Esophagus squamous epithelium (tissue), 5 donors: ENCODE data around the gene PTPRZ1. TPM values are rescaled to one million over a fixed set of nuclear protein-coding genes. Genes with fewer than 3 reads are reported as not detected.

ENCODE experiments used
- DNase-seq: peaks from one replicate; lab custom pipeline; 2025; lab: John Stamatoyannopoulos, UW
- H3K27ac ChIP-seq, 4 donors: fragments of 200-600 bp; sonication (generic); one replicate each; pipeline ENCODE4 v1.5.1; 2016 to 2019; ENCODE audit warnings: mild to moderate bottlenecking in 1 of 4
- H3K27me3 ChIP-seq, 4 donors: fragments of 200-600 bp; sonication (generic); 1 replicate in 3 of 4; 2 replicates in 1 of 4; pipeline versions ENCODE4 v1.5.1 to v1.6.0; 2017 to 2021; ENCODE audit warnings: antibody characterized with exemption in 1 of 4
- H3K36me3 ChIP-seq, 3 donors: fragments of 200-600 bp; sonication (generic); one replicate each; pipeline ENCODE4 v1.5.1; 2016 to 2019
- H3K4me1 ChIP-seq, 3 donors: fragments of 200-600 bp; sonication (generic); one replicate each; pipeline ENCODE4 v1.5.1; 2017 to 2019
- H3K4me3 ChIP-seq, 4 donors: fragments of 200-600 bp; sonication (generic); 1 replicate in 3 of 4; 2 replicates in 1 of 4; pipeline ENCODE4 v1.5.1; 2016 to 2019; ENCODE audit warnings: mild to moderate bottlenecking in 2 of 4, moderate library complexity in 1 of 4
- H3K9me3 ChIP-seq, 3 donors: fragments of 200-600 bp; sonication (generic); one replicate each; pipeline ENCODE4 v1.5.1; 2016 to 2019
- CTCF ChIP-seq, 6 experiments: fragments of 450-650 bp in 4 of 6; fragments of 200-600 bp in 2 of 6; sonication (generic) in 2 of 6; IDR thresholded peaks; one replicate each; pipeline ENCODE4 v1.5.1; 2016 to 2019; ENCODE audit warnings: antibody characterized with exemption in 6 of 6, mild to moderate bottlenecking in 4 of 6, moderate library complexity in 4 of 6
- POLR2A ChIP-seq, 4 donors: fragments of 450-650 bp; IDR thresholded peaks; one replicate each; pipeline ENCODE4 v1.6.1; 2017; ENCODE audit warnings: antibody characterized with exemption in 4 of 4, mild to moderate bottlenecking in 4 of 4, moderate library complexity in 3 of 4
- WGBS, 2 donors: methylation state at CpG; one replicate each; pipeline ENCODE4 v1.1.5; 2018; 5-methylcytosine and 5-hydroxymethylcytosine counted together
- intact Hi-C: fragments of 100-400 bp; cut with DNase I; formaldehyde crosslinking; loops from one replicate; pipeline ENCODE4 v1.15.0; 2022
- total RNA-seq, 4 donors: library from RNA; depleted of rRNA; stranded (reverse); fragments of >200 nt; gene quantifications; one replicate each; pipeline ENCODE4 v1.1.0, GENCODE V29; 2016
- donor health status: DM: yes; HTN: yes; CAD: no.

The PTPRZ1 gene
- total RNA-seq, 4 donors from 2014 or later, result 11.0 to 58.4 (median 44.9) TPM

GRCh38 chr7:121885166-121885920 lies 12.4 kb downstream of the PTPRZ1 start:
- no peak for TF ChIP-seq POLR2A (IDR thresholded peaks at IDR 0.05)
- TF ChIP-seq CTCF (IDR thresholded peaks at IDR 0.05), result no peak
- Histone ChIP-seq H3K9me3 (no peaks in the 10 kb centered on the region), H3K36me3 (no peaks in the 10 kb centered on the region), H3K4me3 (no peak overlapping the region), H3K27me3 (no peaks in the 10 kb centered on the region), H3K4me1 (no peaks in the 10 kb centered on the region), H3K27ac (no peak overlapping the region)
- no peak for DNase-seq
- intact Hi-C loops, result no loop called here
- 71 to 86% methylated on average over 4 of the region's 4 CpGs for WGBS, 2 donors

- H3K27ac ChIP-seq, result no peak overlapping the region
- no peak overlapping the region for H3K4me3 ChIP-seq
- no peaks in the 10 kb centered on the region for H3K9me3 ChIP-seq
- DNase-seq, result no peak
- intact Hi-C loops, result no loop called here
- H3K36me3 ChIP-seq, result no peaks in the 10 kb centered on the region
- TF ChIP-seq CTCF (IDR thresholded peaks at IDR 0.05) (no peak), POLR2A (IDR thresholded peaks at IDR 0.05) (no peak)
- H3K4me1 ChIP-seq, result no peaks in the 10 kb centered on the region
- H3K27me3 ChIP-seq, result no peaks in the 10 kb centered on the region
- 78 to 86% methylated on average over 6 of the region's 6 CpGs for WGBS, 2 donors
These were observed 14.7 kb downstream of the PTPRZ1 start for GRCh38 chr7:121887634-121888033.

GRCh38 chr7:121890833-121891232 lies 17.9 kb downstream of the PTPRZ1 start:
- no peak overlapping the region for H3K4me3 ChIP-seq
- no peaks in the 10 kb centered on the region for H3K9me3 ChIP-seq
- TF ChIP-seq CTCF (IDR thresholded peaks at IDR 0.05) (no peak), POLR2A (IDR thresholded peaks at IDR 0.05) (no peak)
- WGBS, 2 donors, result 63 to 75% methylated on average over 2 of the region's 2 CpGs
- no peaks in the 10 kb centered on the region for H3K27me3 ChIP-seq
- no peaks in the 10 kb centered on the region for H3K4me1 ChIP-seq
- DNase-seq, result no peak
- no peak overlapping the region for H3K27ac ChIP-seq
- H3K36me3 ChIP-seq, result no peaks in the 10 kb centered on the region
- intact Hi-C loops, result no loop called here

- 70 to 73% methylated on average over 2 of the region's 2 CpGs for WGBS, 2 donors
- Histone ChIP-seq H3K9me3 (no peaks in the 10 kb centered on the region), H3K4me3 (no peak overlapping the region), H3K36me3 (no peaks in the 10 kb centered on the region), H3K27me3 (no peaks in the 10 kb centered on the region), H3K4me1 (no peaks in the 10 kb centered on the region), H3K27ac (no peak overlapping the region)
- DNase-seq, result no peak
- TF ChIP-seq POLR2A (IDR thresholded peaks at IDR 0.05) (no peak), CTCF (IDR thresholded peaks at IDR 0.05) (no peak)
- intact Hi-C loops, result no loop called here
These were observed 18.8 kb downstream of the PTPRZ1 start for GRCh38 chr7:121891731-121892130.

GRCh38 chr7:121901026-121901425 lies 28.1 kb downstream of the PTPRZ1 start:
- no peaks in the 10 kb centered on the region for H3K36me3 ChIP-seq
- no peaks in the 10 kb centered on the region for H3K27me3 ChIP-seq
- TF ChIP-seq CTCF (IDR thresholded peaks at IDR 0.05), result no peak
- TF ChIP-seq POLR2A (IDR thresholded peaks at IDR 0.05), result no peak
- no peak overlapping the region for H3K27ac ChIP-seq
- intact Hi-C loops, result no loop called here
- no peaks in the 10 kb centered on the region for H3K4me1 ChIP-seq
- H3K4me3 ChIP-seq, result no peak overlapping the region
- WGBS, 2 donors, result 31 to 44% methylated on average over 2 of the region's 2 CpGs
- DNase-seq, result no peak
- H3K9me3 ChIP-seq, result no peaks in the 10 kb centered on the region
